Coronary artery (tissue), 2 donors: Measurements from ENCODE around the gene SLC36A1.

ENCODE experiments used
- DNase-seq: peaks from one replicate; pipeline ENCODE4 v3.0.0-alpha.2; 2017; ENCODE audit warnings: low spot score
- H3K27ac ChIP-seq, 2 donors: fragments of 200-600 bp; sonication (generic); one replicate each; pipeline ENCODE4 v1.5.1; 2016 to 2019
- H3K4me3 ChIP-seq: fragments of 200-600 bp; sonication (generic); 2 replicates; pipeline ENCODE4 v1.5.1; 2016; ENCODE audit warnings: mild to moderate bottlenecking, moderate library complexity
- TF ChIP-seq, protein P1 (sequence below): fragments of 200-600 bp; sonication (generic); IDR thresholded peaks from one replicate; pipeline ENCODE4 v1.5.1; 2019; ENCODE audit warnings: antibody characterized with exemption

Gene SLC36A1

DNA sequence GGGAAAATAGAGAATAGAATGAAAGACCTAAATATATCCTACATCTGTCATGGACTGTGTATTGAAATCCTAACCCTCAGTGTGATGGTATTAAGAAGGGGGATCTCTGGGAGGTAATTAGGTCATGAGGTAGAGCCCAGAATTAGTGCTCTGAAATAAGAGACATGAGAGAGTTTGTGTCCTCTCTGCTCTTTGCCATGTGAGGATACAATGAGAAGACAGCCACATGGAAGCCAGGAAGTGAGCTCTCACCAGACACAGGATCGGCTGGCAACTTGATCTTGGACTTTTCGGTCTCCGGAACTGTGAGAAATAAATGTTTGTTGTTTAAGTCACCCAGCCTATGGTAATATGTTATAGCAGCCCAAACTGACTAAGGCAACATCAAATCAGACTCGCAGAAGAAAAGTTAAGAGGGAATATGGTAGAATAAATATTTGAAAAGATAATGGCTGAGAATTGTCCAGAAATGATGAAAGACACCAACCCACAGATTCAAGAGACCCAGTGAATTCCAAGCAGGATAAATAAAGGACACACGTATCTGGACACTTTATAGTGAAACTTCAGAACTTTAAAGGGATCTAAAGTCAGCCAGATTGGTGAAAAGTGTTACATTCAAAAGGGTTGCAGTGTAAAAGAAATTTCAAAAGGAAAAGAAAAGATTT lies 12.7 kb upstream of the SLC36A1 start:
- no peak for DNase-seq
- no peak overlapping the region for H3K27ac ChIP-seq
- H3K4me3 ChIP-seq: no peak overlapping the region
- TF ChIP-seq, protein P1, sequence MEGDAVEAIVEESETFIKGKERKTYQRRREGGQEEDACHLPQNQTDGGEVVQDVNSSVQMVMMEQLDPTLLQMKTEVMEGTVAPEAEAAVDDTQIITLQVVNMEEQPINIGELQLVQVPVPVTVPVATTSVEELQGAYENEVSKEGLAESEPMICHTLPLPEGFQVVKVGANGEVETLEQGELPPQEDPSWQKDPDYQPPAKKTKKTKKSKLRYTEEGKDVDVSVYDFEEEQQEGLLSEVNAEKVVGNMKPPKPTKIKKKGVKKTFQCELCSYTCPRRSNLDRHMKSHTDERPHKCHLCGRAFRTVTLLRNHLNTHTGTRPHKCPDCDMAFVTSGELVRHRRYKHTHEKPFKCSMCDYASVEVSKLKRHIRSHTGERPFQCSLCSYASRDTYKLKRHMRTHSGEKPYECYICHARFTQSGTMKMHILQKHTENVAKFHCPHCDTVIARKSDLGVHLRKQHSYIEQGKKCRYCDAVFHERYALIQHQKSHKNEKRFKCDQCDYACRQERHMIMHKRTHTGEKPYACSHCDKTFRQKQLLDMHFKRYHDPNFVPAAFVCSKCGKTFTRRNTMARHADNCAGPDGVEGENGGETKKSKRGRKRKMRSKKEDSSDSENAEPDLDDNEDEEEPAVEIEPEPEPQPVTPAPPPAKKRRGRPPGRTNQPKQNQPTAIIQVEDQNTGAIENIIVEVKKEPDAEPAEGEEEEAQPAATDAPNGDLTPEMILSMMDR: no peak

GRCh38 chr5:151448038-151448985 lies 909 bp downstream of the SLC36A1 start:
- DNase-seq: no peak
- TF ChIP-seq, protein P1: no peak
- peak overlapping the region in 1 of 2 donors; percentile 81 for H3K27ac ChIP-seq
- peak overlapping the region; percentile 89 for H3K4me3 ChIP-seq

DNA sequence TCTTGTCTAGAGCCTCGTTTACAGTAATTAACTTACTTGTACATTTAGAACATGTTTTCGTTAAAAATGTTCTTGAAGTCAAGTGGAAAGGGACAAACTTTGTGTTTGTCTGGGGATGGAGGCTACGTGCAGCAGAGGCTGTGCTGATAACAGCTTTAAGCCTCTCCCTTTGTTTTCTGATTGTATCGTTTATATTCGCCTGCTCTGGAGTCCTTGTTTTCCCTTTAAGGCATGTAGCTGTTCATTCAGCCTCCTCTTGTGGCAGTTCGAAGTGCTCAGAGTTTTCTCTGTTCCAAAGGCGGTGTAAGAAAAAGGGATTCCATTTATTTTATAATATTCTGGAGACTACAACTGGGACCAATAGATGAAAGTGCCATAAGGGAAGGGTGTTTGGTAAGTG lies 1.9 kb downstream of the SLC36A1 start:
- no peak overlapping the region for H3K27ac ChIP-seq
- DNase-seq: no peak
- TF ChIP-seq, protein P1: no peak
- H3K4me3 ChIP-seq: peak overlapping the region; percentile 89

DNA sequence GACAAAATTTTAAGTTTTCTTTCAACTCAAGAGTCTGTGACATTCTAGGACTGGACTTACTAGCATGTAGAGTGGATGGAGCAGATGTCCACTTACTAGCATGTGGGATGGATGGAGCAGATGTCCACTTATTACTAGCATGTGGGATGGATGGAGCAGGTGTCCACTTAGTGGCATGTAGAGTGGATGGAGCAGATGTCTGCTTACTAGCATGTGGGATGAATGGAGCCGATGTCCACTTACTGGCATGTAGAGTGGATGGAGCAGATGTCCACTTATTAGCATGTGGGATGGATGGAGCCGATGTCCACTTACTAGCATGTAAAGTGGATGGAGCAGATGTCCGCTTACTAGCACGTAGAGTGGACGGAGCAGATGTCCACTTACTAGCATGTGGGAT lies 2.4 kb downstream of the SLC36A1 start:
- Histone ChIP-seq H3K27ac (no peak overlapping the region), H3K4me3 (no peak overlapping the region)
- no peak for DNase-seq
- TF ChIP-seq, protein P1: no peak

GRCh38 chr5:151450605-151451004 lies 3.2 kb downstream of the SLC36A1 start:
- TF ChIP-seq, protein P1: no peak
- no peak overlapping the region for H3K27ac ChIP-seq
- no peak for DNase-seq
- H3K4me3 ChIP-seq: no peak overlapping the region

DNA sequence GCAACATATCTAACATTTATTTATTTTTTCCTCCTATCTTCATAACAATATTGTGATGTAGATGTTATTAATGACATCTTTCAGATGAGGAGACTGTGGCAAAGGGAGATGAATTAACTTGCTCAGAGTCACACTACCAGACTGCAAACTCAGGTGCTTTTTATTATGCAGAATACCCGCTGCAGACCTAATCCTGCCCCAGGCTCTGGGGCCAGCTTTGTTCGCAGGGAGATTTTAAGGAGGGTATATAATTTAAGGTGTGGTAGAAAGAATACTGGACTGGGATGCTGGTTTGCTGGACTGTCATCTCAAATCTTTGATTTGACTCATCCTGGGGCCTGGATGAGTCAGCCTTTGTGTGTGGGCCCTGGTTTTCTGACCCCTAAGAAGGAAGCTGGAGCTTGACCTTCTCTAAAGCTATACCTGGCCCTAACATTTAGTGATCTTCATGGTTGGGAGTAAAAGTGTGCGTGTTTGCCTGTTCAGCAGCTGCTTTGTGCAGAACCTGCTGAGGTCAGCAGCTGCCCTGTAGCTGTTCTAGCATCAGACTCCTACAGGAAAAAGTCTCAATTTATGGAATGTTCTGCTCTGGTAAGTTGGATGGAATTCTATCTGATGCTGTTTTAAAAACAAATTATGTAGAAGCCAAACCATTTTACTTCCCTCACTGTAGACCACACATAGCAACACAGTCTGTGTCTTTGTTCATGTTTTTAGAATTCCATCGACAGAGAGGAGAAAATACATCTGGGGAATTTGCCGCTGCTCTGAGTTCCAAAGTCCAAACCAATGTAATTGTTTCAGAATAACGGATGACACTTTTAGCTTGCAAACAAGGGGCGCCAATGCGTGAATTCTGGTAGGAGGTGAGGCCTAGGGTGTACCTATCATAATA lies 4.5 kb downstream of the SLC36A1 start:
- H3K27ac ChIP-seq: no peak overlapping the region
- TF ChIP-seq, protein P1: no peak
- H3K4me3 ChIP-seq: no peak overlapping the region
- DNase-seq: no peak
